Lung (tissue), 12 donors: Measurements from ENCODE around the gene PLCH1. TPM values are rescaled to one million over a fixed set of nuclear protein-coding genes. Genes with fewer than 3 reads are reported as not detected.
A peak's percentile ranks its signal among the peaks of the same experiment; 100 is the strongest.

ENCODE experiments used
- ATAC-seq: fragments of 200-7000 bp; cut with Tn5 transposase; one replicate; pipeline ENCODE4 v1.9.1; 2020; ENCODE audit warnings: moderate number of reproducible peaks; ENCODE audit not compliant: insufficient read depth, low FRiP score
- DNase-seq, 3 donors: peaks; one replicate each; pipeline ENCODE4 v3.0.0-alpha.2; 2013 to 2017
- H3K27ac ChIP-seq, 2 donors: one replicate each; pipeline ENCODE4 v1.5.1; 2013; ENCODE audit warnings: mild to moderate bottlenecking in 2 of 2, moderate library complexity in 2 of 2, control low read depth in 1 of 2, inconsistent platforms in 1 of 2, low read depth in 1 of 2, low read length in 1 of 2
- H3K27me3 ChIP-seq, 3 donors: one replicate each; pipeline ENCODE4 v1.5.1; 2013; ENCODE audit warnings: low read length in 2 of 3; ENCODE audit not compliant: control insufficient read depth in 3 of 3, insufficient read depth in 3 of 3
- H3K36me3 ChIP-seq, 4 donors: one replicate each; pipeline ENCODE4 v1.5.1; 2013; ENCODE audit warnings: low read length in 4 of 4, mild to moderate bottlenecking in 1 of 4, moderate library complexity in 1 of 4; ENCODE audit not compliant: control insufficient read depth in 4 of 4, insufficient read depth in 4 of 4
- H3K4me1 ChIP-seq, 5 donors: one replicate each; pipeline ENCODE4 v1.5.1; 2013; ENCODE audit warnings: low read length in 5 of 5, mild to moderate bottlenecking in 2 of 5, moderate library complexity in 1 of 5; ENCODE audit not compliant: control insufficient read depth in 5 of 5, insufficient read depth in 5 of 5
- H3K4me3 ChIP-seq: one replicate; pipeline ENCODE4 v1.5.1; 2013; ENCODE audit warnings: mild to moderate bottlenecking, control low read depth, moderate library complexity
- H3K9ac ChIP-seq, 2 donors: one replicate each; pipeline ENCODE4 v1.5.1; 2013; ENCODE audit warnings: low read length in 2 of 2, control low read depth in 1 of 2; ENCODE audit not compliant: insufficient read depth in 1 of 2
- H3K9me3 ChIP-seq, 4 donors: one replicate each; pipeline ENCODE4 v1.5.1; 2013; ENCODE audit warnings: low read length in 3 of 4, mild to moderate bottlenecking in 1 of 4, moderate library complexity in 1 of 4; ENCODE audit not compliant: control insufficient read depth in 4 of 4, insufficient read depth in 3 of 4
- WGBS, 2 donors: extraction: QIAGEN DNeasy Blood & Tissue Kit; methylation state at CpG; one replicate each; pipeline ENCODE4 v1.1.7; 2013; 5-methylcytosine and 5-hydroxymethylcytosine counted together
- polyA plus RNA-seq, 2 donors: library from polyadenylated mRNA; stranded (reverse); fragments of 200-250 nt; gene quantifications; one replicate each; pipeline ENCODE4 v1.2.1, GENCODE V29; 2013
- total RNA-seq, 2 donors: library from RNA; depleted of rRNA in 1 of 2; stranded (reverse); fragments of >200 nt in 1 of 2; gene quantifications; one replicate each; pipeline ENCODE4 v1.2.1, GENCODE V29; 2014 to 2021
- TF ChIP-seq, protein P1 (sequence below): IDR thresholded peaks from 2 replicates; pipeline ENCODE4 v1.5.1; 2012; ENCODE audit warnings: mild to moderate bottlenecking; ENCODE audit errors: control extremely low read depth, extremely low read depth
- donor health status: control.
- donor health status: control.
- donor health status: Bipolar disorder and iron deficiency.
- donor health status: healthy.
- donor health status: DM: yes; HTN: yes; CAD: no.

Gene PLCH1
- total and polyA plus RNA-seq, 4 donors: 2.5 to 22.8 (median 9.1) TPM

DNA sequence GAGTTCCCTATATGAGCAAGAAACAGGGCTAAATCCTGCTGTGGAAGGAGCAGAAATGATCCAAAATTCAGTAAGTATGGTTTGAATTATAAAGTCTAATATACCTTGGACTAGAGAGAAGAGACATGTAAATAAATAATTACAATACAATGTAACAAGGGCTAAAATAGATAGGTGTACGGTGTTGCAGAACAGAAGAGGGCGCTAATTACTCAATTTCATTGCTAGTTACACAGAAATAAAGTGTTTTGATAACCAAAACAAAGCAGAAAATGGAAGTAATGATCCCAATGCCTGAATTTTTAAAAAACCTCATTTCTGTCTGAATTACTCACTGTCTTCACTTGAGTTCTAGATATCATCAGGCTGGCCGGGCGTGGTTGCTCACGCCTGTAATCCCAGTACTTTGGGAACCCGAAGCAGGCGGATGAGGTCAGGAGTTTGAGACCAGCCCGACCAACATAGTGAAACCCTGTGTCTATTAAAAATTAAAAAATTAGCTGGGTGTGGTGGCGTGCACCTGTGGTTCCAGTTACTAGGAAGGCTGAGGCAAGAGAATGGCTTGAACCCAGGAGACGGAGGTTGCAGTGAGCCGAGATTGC lies 8.3 kb upstream of the PLCH1 start:
- H3K27ac ChIP-seq: no peak overlapping the region
- H3K9ac ChIP-seq: no peak overlapping the region
- H3K4me3 ChIP-seq: no peak overlapping the region
- peaks cover 0 to 11% (median 7%) of the 10 kb centered on the region in 3 donors for H3K27me3 ChIP-seq
- no peaks in the 10 kb centered on the region for H3K36me3 ChIP-seq
- TF ChIP-seq, protein P1, sequence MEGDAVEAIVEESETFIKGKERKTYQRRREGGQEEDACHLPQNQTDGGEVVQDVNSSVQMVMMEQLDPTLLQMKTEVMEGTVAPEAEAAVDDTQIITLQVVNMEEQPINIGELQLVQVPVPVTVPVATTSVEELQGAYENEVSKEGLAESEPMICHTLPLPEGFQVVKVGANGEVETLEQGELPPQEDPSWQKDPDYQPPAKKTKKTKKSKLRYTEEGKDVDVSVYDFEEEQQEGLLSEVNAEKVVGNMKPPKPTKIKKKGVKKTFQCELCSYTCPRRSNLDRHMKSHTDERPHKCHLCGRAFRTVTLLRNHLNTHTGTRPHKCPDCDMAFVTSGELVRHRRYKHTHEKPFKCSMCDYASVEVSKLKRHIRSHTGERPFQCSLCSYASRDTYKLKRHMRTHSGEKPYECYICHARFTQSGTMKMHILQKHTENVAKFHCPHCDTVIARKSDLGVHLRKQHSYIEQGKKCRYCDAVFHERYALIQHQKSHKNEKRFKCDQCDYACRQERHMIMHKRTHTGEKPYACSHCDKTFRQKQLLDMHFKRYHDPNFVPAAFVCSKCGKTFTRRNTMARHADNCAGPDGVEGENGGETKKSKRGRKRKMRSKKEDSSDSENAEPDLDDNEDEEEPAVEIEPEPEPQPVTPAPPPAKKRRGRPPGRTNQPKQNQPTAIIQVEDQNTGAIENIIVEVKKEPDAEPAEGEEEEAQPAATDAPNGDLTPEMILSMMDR: no peak
- DNase-seq (peak in 1 of 3 donors; percentile 45), ATAC-seq (no peak)
- no peaks in the 10 kb centered on the region for H3K9me3 ChIP-seq
- 79 to 80% methylated on average over 11 of the region's 11 CpGs for WGBS, 2 donors
- H3K4me1 ChIP-seq: no peaks in the 10 kb centered on the region

DNA sequence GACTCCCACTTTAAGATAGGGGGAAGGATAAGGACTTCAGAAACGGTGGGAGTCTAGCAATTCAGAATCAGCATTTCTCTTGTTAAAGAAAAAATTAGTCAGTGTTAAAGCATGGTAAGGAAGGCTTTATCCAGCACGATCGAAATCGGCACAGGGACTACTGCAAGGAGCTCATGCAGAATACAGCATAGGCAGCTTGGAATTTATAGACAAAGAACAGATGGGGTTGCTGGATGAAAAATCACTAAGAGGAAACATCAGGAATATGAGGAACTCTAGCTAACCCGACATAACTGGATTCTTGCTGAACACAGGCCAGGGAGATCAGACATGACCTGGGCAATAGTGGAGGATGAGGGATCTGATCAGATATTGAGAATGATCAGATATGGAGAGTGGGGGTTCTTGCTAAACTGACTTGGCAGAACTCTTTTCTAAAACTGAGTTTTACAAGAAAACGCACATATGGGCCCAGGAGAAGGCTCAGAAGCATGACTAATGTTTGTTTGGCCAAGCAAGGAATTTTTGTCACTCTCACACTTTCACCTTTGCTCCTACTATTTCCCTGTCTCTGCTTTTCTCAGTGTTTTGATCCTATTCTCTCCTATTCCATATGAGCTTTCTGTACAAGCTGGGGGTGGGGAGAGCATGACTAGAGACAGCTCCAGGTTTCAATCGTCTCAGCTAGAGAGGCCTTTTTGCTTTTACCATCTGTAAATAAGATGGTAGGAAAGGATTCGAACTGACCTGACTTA lies 3.9 kb upstream of the PLCH1 start:
- 69 to 72% methylated on average over 8 of the region's 8 CpGs for WGBS, 2 donors
- H3K9ac ChIP-seq: no peak overlapping the region
- DNase-seq (no peak), ATAC-seq (no peak)
- H3K27ac ChIP-seq: no peak overlapping the region
- H3K9me3 ChIP-seq: no peaks in the 10 kb centered on the region
- peaks cover 0 to 25% (median 0%) of the 10 kb centered on the region in 5 donors for H3K4me1 ChIP-seq
- H3K27me3 ChIP-seq: peaks cover 0 to 44% (median 34%) of the 10 kb centered on the region in 3 donors
- H3K36me3 ChIP-seq: no peaks in the 10 kb centered on the region
- no peak overlapping the region for H3K4me3 ChIP-seq
- TF ChIP-seq, protein P1: no peak

DNA sequence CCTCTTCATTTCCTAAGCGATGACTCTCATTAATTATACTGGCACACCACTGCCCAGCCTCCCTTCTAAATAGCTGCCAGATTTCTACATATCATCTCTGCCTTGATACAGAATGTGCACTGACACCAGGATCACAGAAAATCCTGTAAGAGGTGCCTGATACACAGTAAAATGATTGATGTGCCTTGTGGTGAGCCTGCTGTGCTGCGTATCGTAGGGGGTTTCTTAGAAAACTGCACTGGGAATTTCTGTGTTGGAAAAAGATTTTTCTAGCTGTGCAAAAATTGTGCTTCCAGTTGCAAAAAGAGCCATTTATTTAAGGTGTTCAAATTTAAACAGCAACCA lies 3.0 kb upstream of the PLCH1 start:
- Histone ChIP-seq H3K27me3 (peaks cover 0 to 50% (median 39%) of the 10 kb centered on the region in 3 donors), H3K9me3 (no peaks in the 10 kb centered on the region), H3K9ac (no peak overlapping the region), H3K4me1 (peaks cover 0 to 26% (median 2%) of the 10 kb centered on the region in 5 donors), H3K4me3 (no peak overlapping the region), H3K27ac (no peak overlapping the region), H3K36me3 (no peaks in the 10 kb centered on the region)
- ATAC-seq (no peak), DNase-seq (no peak)
- WGBS, 2 donors: 77 to 82% methylated on average over 3 of the region's 3 CpGs
- TF ChIP-seq, protein P1: no peak
